ENCODE measurements around the gene CEP128.

Gene CEP128

GRCh38 chr14:80584744-80585505, 356.6 kb downstream of the CEP128 start:
- H3K9me3 ChIP-seq (ENCODE audit: insufficient read depth, low read length): no peaks in the 10 kb centered on the region
- TF ChIP-seq ZNF274 (IDR thresholded peaks at IDR 0.05; ENCODE audit: low read depth, low read length): no peak
- no peak for TF ChIP-seq YY1 (IDR thresholded peaks at IDR 0.05; ENCODE audit: insufficient read depth, insufficient read length)
- no peak for TF ChIP-seq SUZ12 (IDR thresholded peaks at IDR 0.05; ENCODE audit: extremely low read depth, insufficient read depth, insufficient read length)
- no peaks in the 10 kb centered on the region for H3K4me1 ChIP-seq (ENCODE audit: insufficient read depth, insufficient read length)
- no peak for DNase-seq (ENCODE audit: low read depth, low spot score)
- H3K4me3 ChIP-seq (ENCODE audit: insufficient read length, low read depth): no peak overlapping the region
- H3K36me3 ChIP-seq (ENCODE audit: insufficient read depth, insufficient read length, low read length): no peaks in the 10 kb centered on the region
- H3K9ac ChIP-seq (ENCODE audit: insufficient read length, low read depth): no peak overlapping the region
- no peaks in the 10 kb centered on the region for H3K27me3 ChIP-seq (ENCODE audit: insufficient read depth, insufficient read length)

GRCh38 chr14:80577599-80577998, 363.9 kb downstream of the CEP128 start:
- DNase-seq (ENCODE audit: low read depth, low spot score): no peak
- TF ChIP-seq ZNF274 (IDR thresholded peaks at IDR 0.05; ENCODE audit: low read depth, low read length): no peak
- no peak for TF ChIP-seq YY1 (IDR thresholded peaks at IDR 0.05; ENCODE audit: insufficient read depth, insufficient read length)
- TF ChIP-seq SUZ12 (IDR thresholded peaks at IDR 0.05; ENCODE audit: extremely low read depth, insufficient read depth, insufficient read length): no peak
- no peaks in the 10 kb centered on the region for H3K4me1 ChIP-seq (ENCODE audit: insufficient read depth, insufficient read length)
- H3K9me3 ChIP-seq (ENCODE audit: insufficient read depth, low read length): no peaks in the 10 kb centered on the region
- no peak overlapping the region for H3K9ac ChIP-seq (ENCODE audit: insufficient read length, low read depth)
- no peaks in the 10 kb centered on the region for H3K27me3 ChIP-seq (ENCODE audit: insufficient read depth, insufficient read length)
- H3K4me3 ChIP-seq (ENCODE audit: insufficient read length, low read depth): no peak overlapping the region
- no peaks in the 10 kb centered on the region for H3K36me3 ChIP-seq (ENCODE audit: insufficient read depth, insufficient read length, low read length)

DNA sequence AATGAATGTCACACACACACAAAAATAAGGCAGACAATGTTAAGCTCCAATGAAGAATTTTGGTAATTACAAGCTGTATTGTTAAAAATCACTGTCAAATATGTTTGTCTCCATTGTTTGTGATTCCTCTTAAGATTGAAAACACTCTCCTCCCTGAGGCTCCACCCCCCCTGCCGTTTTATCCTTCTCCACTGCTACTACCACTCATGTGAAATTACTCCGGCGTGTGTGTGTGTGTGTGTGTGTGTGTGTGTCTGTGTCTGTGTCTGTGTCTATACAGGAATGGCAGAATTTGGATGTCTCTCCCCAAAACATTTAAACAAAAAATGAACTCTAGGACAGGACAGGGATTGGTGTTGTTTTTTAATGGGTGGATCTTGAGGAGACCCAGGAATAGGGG, 365.1 kb downstream of the CEP128 start:
- Histone ChIP-seq H3K4me3 (ENCODE audit: insufficient read length, low read depth) (no peak overlapping the region), H3K9me3 (ENCODE audit: insufficient read depth, low read length) (no peaks in the 10 kb centered on the region), H3K36me3 (ENCODE audit: insufficient read depth, insufficient read length, low read length) (no peaks in the 10 kb centered on the region), H3K27me3 (ENCODE audit: insufficient read depth, insufficient read length) (no peaks in the 10 kb centered on the region), H3K9ac (ENCODE audit: insufficient read length, low read depth) (no peak overlapping the region), H3K4me1 (ENCODE audit: insufficient read depth, insufficient read length) (no peaks in the 10 kb centered on the region)
- TF ChIP-seq YY1 (IDR thresholded peaks at IDR 0.05; ENCODE audit: insufficient read depth, insufficient read length) (no peak), ZNF274 (IDR thresholded peaks at IDR 0.05; ENCODE audit: low read depth, low read length) (no peak)
- DNase-seq (ENCODE audit: low read depth, low spot score): no peak

DNA sequence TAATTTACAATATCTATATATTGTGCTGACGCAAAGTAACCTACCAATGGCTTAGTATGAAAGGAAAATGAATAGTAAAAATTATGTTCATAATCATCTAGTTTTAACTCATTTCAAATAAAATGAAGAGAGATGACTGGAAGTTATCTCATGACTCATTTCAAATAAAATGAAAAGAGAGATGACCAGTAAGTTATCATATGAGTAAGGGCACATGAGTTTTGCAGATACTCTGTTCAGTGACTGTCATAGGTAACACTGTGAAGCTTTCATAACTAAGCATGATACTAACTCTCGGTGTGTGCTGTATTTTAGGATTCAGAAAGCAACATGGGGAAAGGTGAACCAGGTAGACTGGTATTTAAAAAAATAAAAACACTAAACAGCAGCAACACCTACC, 365.8 kb downstream of the CEP128 start:
- TF ChIP-seq SUZ12 (IDR thresholded peaks at IDR 0.05; ENCODE audit: extremely low read depth, insufficient read depth, insufficient read length) (no peak), YY1 (IDR thresholded peaks at IDR 0.05; ENCODE audit: insufficient read depth, insufficient read length) (no peak), ZNF274 (IDR thresholded peaks at IDR 0.05; ENCODE audit: low read depth, low read length) (no peak)
- Histone ChIP-seq H3K27me3 (ENCODE audit: insufficient read depth, insufficient read length) (no peaks in the 10 kb centered on the region), H3K9me3 (ENCODE audit: insufficient read depth, low read length) (no peaks in the 10 kb centered on the region), H3K4me1 (ENCODE audit: insufficient read depth, insufficient read length) (no peaks in the 10 kb centered on the region), H3K36me3 (ENCODE audit: insufficient read depth, insufficient read length, low read length) (no peaks in the 10 kb centered on the region), H3K9ac (ENCODE audit: insufficient read length, low read depth) (no peak overlapping the region), H3K4me3 (ENCODE audit: insufficient read length, low read depth) (no peak overlapping the region)
- DNase-seq (ENCODE audit: low read depth, low spot score): no peak

DNA sequence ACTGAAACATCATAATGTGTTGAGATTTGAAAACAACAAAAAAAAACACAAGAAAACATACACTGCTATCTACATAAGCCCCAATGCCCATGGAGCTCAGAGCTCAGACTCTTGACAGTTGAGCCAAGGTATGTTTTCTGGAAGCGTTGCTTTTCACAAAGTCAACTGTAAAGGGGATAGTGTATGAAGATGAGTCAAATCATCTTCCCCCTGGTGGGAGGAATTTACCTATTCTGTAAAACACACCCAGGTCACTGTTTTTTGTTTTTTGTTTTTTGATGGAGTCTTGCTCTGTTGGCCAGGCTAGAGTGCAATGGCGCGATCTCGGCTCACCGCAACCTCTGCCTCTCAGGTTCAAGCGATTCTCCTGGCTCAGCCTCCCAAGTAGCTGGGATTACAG, 368.9 kb downstream of the CEP128 start:
- DNase-seq (ENCODE audit: low read depth, low spot score): no peak
- no peak for TF ChIP-seq YY1 (IDR thresholded peaks at IDR 0.05; ENCODE audit: insufficient read depth, insufficient read length)
- no peak for TF ChIP-seq ZNF274 (IDR thresholded peaks at IDR 0.05; ENCODE audit: low read depth, low read length)
- TF ChIP-seq SUZ12 (IDR thresholded peaks at IDR 0.05; ENCODE audit: extremely low read depth, insufficient read depth, insufficient read length): no peak
- Histone ChIP-seq H3K27me3 (ENCODE audit: insufficient read depth, insufficient read length) (no peaks in the 10 kb centered on the region), H3K4me3 (ENCODE audit: insufficient read length, low read depth) (no peak overlapping the region), H3K9me3 (ENCODE audit: insufficient read depth, low read length) (no peaks in the 10 kb centered on the region), H3K4me1 (ENCODE audit: insufficient read depth, insufficient read length) (no peaks in the 10 kb centered on the region), H3K36me3 (ENCODE audit: insufficient read depth, insufficient read length, low read length) (no peaks in the 10 kb centered on the region), H3K9ac (ENCODE audit: insufficient read length, low read depth) (no peak overlapping the region)

DNA sequence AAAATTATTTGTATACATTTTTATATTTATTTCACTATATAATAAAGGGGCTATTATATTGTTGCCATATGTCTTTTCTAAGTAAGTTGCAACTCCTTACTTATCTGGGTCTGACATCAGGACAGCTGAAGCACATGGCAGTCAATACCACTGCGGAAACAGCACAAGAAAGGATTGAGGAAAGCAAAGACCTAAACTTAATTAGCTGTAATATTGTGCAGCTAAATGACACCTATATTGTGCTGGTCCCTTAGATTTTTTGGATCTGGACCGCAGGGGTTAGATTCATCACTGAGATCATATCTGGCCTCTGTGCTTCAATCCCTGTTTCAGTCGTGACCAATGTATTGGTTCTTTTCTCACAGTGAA, 370.6 kb downstream of the CEP128 start:
- Histone ChIP-seq H3K27me3 (ENCODE audit: insufficient read depth, insufficient read length) (no peaks in the 10 kb centered on the region), H3K36me3 (ENCODE audit: insufficient read depth, insufficient read length, low read length) (no peaks in the 10 kb centered on the region), H3K9me3 (ENCODE audit: insufficient read depth, low read length) (no peaks in the 10 kb centered on the region), H3K9ac (ENCODE audit: insufficient read length, low read depth) (no peak overlapping the region), H3K4me1 (ENCODE audit: insufficient read depth, insufficient read length) (no peaks in the 10 kb centered on the region), H3K4me3 (ENCODE audit: insufficient read length, low read depth) (no peak overlapping the region)
- no peak for DNase-seq (ENCODE audit: low read depth, low spot score)
- no peak for TF ChIP-seq SUZ12 (IDR thresholded peaks at IDR 0.05; ENCODE audit: extremely low read depth, insufficient read depth, insufficient read length)
- no peak for TF ChIP-seq ZNF274 (IDR thresholded peaks at IDR 0.05; ENCODE audit: low read depth, low read length)
- TF ChIP-seq YY1 (IDR thresholded peaks at IDR 0.05; ENCODE audit: insufficient read depth, insufficient read length): no peak

- Histone ChIP-seq H3K36me3 (ENCODE audit: insufficient read depth, insufficient read length, low read length) (no peaks in the 10 kb centered on the region), H3K9ac (ENCODE audit: insufficient read length, low read depth) (no peak overlapping the region), H3K4me3 (ENCODE audit: insufficient read length, low read depth) (no peak overlapping the region), H3K4me1 (ENCODE audit: insufficient read depth, insufficient read length) (no peaks in the 10 kb centered on the region), H3K27me3 (ENCODE audit: insufficient read depth, insufficient read length) (no peaks in the 10 kb centered on the region), H3K9me3 (ENCODE audit: insufficient read depth, low read length) (no peaks in the 10 kb centered on the region)
- no peak for TF ChIP-seq ZNF274 (IDR thresholded peaks at IDR 0.05; ENCODE audit: low read depth, low read length)
- no peak for TF ChIP-seq YY1 (IDR thresholded peaks at IDR 0.05; ENCODE audit: insufficient read depth, insufficient read length)
- TF ChIP-seq SUZ12 (IDR thresholded peaks at IDR 0.05; ENCODE audit: extremely low read depth, insufficient read depth, insufficient read length): no peak
- no peak for DNase-seq (ENCODE audit: low read depth, low spot score)
Observed at GRCh38 chr14:80567905-80568536, 373.5 kb downstream of the CEP128 start.
